ENCODE measurements around the gene NEURL1.
"Not testable (repeated sequence)": the region's sequence is repeated elsewhere in the genome, so short reads cannot be mapped to it uniquely, and the experiment has no call there.

Gene NEURL1

GRCh38 chr10:103522006-103522405, 28.5 kb downstream of the NEURL1 start:
- DNase-seq = not testable (repeated sequence)

GRCh38 chr10:103523683-103524082, 30.2 kb downstream of the NEURL1 start:
- no peak for DNase-seq

- DNase-seq = no peak
These were observed 32.4 kb downstream of the NEURL1 start for GRCh38 chr10:103525901-103526300.

GRCh38 chr10:103527476-103527875, 34.0 kb downstream of the NEURL1 start:
- not testable (repeated sequence) for DNase-seq

- no peak for DNase-seq
These were observed 35.0 kb downstream of the NEURL1 start for GRCh38 chr10:103528549-103528948.

- DNase-seq = no peak
These were observed 36.0 kb downstream of the NEURL1 start for GRCh38 chr10:103529539-103529938.

GRCh38 chr10:103533827-103534226, 40.3 kb downstream of the NEURL1 start:
- DNase-seq = no peak

GRCh38 chr10:103534621-103535498, 41.4 kb downstream of the NEURL1 start:
- DNase-seq = peak; percentile 8

GRCh38 chr10:103535595-103535994, 42.1 kb downstream of the NEURL1 start:
- DNase-seq = no peak

GRCh38 chr10:103539751-103540150, 46.2 kb downstream of the NEURL1 start:
- DNase-seq = no peak

GRCh38 chr10:103540722-103541121, 47.2 kb downstream of the NEURL1 start:
- DNase-seq = no peak

- no peak for DNase-seq
These were observed 48.1 kb downstream of the NEURL1 start for GRCh38 chr10:103541616-103542015.

- peak; percentile 82 for DNase-seq
These were observed 49.5 kb downstream of the NEURL1 start for GRCh38 chr10:103542764-103543616.

GRCh38 chr10:103543617-103544525, 50.4 kb downstream of the NEURL1 start:
- no peak for DNase-seq

GRCh38 chr10:103544657-103545310, 51.3 kb downstream of the NEURL1 start:
- DNase-seq = no peak

GRCh38 chr10:103545366-103545765, 51.9 kb downstream of the NEURL1 start:
- DNase-seq = no peak

- DNase-seq = no peak
These were observed 52.3 kb downstream of the NEURL1 start for GRCh38 chr10:103545771-103546281.

- DNase-seq = no peak
These were observed 52.9 kb downstream of the NEURL1 start for GRCh38 chr10:103546401-103546800.

GRCh38 chr10:103547391-103547946, 54.0 kb downstream of the NEURL1 start:
- DNase-seq = no peak

GRCh38 chr10:103548006-103548405, 54.5 kb downstream of the NEURL1 start:
- DNase-seq = no peak

- peak; percentile 67 for DNase-seq
These were observed 55.3 kb downstream of the NEURL1 start for GRCh38 chr10:103548581-103549348.

Data from NCI-H1092 treated with DMSO at 0.1 percent for 48 hours (cell line).